HS-27A (cell line): Measurements from ENCODE around the gene CTDSPL.
A peak's percentile ranks its signal among the peaks of the same experiment; 100 is the strongest.

Experiments
- DNase-seq: peaks from one replicate; pipeline ENCODE4 v3.0.0-alpha.2; 2012; ENCODE audit warnings: low read depth, missing footprints

Gene CTDSPL

GRCh38 chr3:37943631-37944314 is 82.1 kb downstream of the CTDSPL start:
- DNase-seq = no peak

- no peak for DNase-seq
Observed at GRCh38 chr3:37944391-37944842, 82.7 kb downstream of the CTDSPL start.

GRCh38 chr3:37945156-37945806 is 83.6 kb downstream of the CTDSPL start:
- no peak for DNase-seq

GRCh38 chr3:37945807-37946530 is 84.3 kb downstream of the CTDSPL start:
- peak; percentile 68 for DNase-seq

- no peak for DNase-seq
Observed at GRCh38 chr3:37946531-37946889, 84.8 kb downstream of the CTDSPL start.

GRCh38 chr3:37949866-37950265 is 88.2 kb downstream of the CTDSPL start:
- DNase-seq = no peak

- DNase-seq = no peak
Observed at GRCh38 chr3:37952564-37952963, 90.9 kb downstream of the CTDSPL start.

- DNase-seq = no peak
Observed at GRCh38 chr3:37953226-37953625, 91.5 kb downstream of the CTDSPL start.

GRCh38 chr3:37953707-37954394 is 92.2 kb downstream of the CTDSPL start:
- no peak for DNase-seq

GRCh38 chr3:37954881-37955280 is 93.2 kb downstream of the CTDSPL start:
- DNase-seq = no peak

- no peak for DNase-seq
Observed at GRCh38 chr3:37955918-37956707, 94.4 kb downstream of the CTDSPL start.

- no peak for DNase-seq
Observed at GRCh38 chr3:37956723-37957538, 95.3 kb downstream of the CTDSPL start.

GRCh38 chr3:37957539-37957936 is 95.9 kb downstream of the CTDSPL start:
- DNase-seq = no peak

GRCh38 chr3:37961622-37962431 is 100.1 kb downstream of the CTDSPL start:
- no peak for DNase-seq

GRCh38 chr3:37963016-37963415 is 101.3 kb downstream of the CTDSPL start:
- no peak for DNase-seq

- DNase-seq = no peak
Observed at GRCh38 chr3:37963635-37964034, 102.0 kb downstream of the CTDSPL start.

- no peak for DNase-seq
Observed at GRCh38 chr3:37964146-37964545, 102.5 kb downstream of the CTDSPL start.

GRCh38 chr3:37964716-37965115 is 103.0 kb downstream of the CTDSPL start:
- no peak for DNase-seq

- DNase-seq = peak; percentile 51
Observed at GRCh38 chr3:37967260-37967881, 105.7 kb downstream of the CTDSPL start.

- no peak for DNase-seq
Observed at GRCh38 chr3:37968199-37968598, 106.5 kb downstream of the CTDSPL start.
